Muscle layer of duodenum (tissue), 2 donors: ENCODE results near the gene PIM3.

Experiments
- H3K27ac ChIP-seq: one replicate; pipeline ENCODE4 v1.7.0; 2013; ENCODE audit warnings: mild to moderate bottlenecking, low read length
- H3K27me3 ChIP-seq: one replicate; pipeline ENCODE4 v1.7.0; 2013; ENCODE audit warnings: low read depth, mild to moderate bottlenecking, control low read depth, low read length
- H3K36me3 ChIP-seq, 2 donors: one replicate each; pipeline ENCODE4 v1.7.0; 2013; ENCODE audit warnings: low read length in 2 of 2, control low read depth in 1 of 2, mild to moderate bottlenecking in 1 of 2; ENCODE audit not compliant: insufficient read depth in 2 of 2, control insufficient read depth in 1 of 2
- H3K4me1 ChIP-seq, 2 donors: one replicate each; pipeline ENCODE4 v1.7.0; 2013; ENCODE audit warnings: low read length in 2 of 2, mild to moderate bottlenecking in 2 of 2, control low read depth in 1 of 2, moderate library complexity in 1 of 2; ENCODE audit not compliant: insufficient read depth in 2 of 2, control insufficient read depth in 1 of 2
- H3K4me3 ChIP-seq, 2 donors: one replicate each; pipeline ENCODE4 v1.7.0; 2013; ENCODE audit warnings: low read length in 2 of 2, low read depth in 1 of 2, mild to moderate bottlenecking in 1 of 2
- H3K9me3 ChIP-seq, 2 donors: one replicate each; pipeline ENCODE4 v1.7.0; 2013; ENCODE audit warnings: low read length in 2 of 2, control low read depth in 1 of 2, mild to moderate bottlenecking in 1 of 2; ENCODE audit not compliant: control insufficient read depth in 1 of 2
- donor health status: healthy.

PIM3 gene

GRCh38 chr22:49999946-50000586 lies 39.5 kb downstream of the PIM3 start:
- Histone ChIP-seq H3K4me1 (no peaks in the 10 kb centered on the region), H3K4me3 (no peak overlapping the region), H3K27ac (no peak overlapping the region), H3K9me3 (no peaks in the 10 kb centered on the region), H3K27me3 (no peaks in the 10 kb centered on the region), H3K36me3 (no peaks in the 10 kb centered on the region)

- H3K36me3 ChIP-seq = no peaks in the 10 kb centered on the region
- H3K27ac ChIP-seq = no peak overlapping the region
- no peaks in the 10 kb centered on the region for H3K4me1 ChIP-seq
- no peaks in the 10 kb centered on the region for H3K27me3 ChIP-seq
- no peaks in the 10 kb centered on the region for H3K9me3 ChIP-seq
- H3K4me3 ChIP-seq = no peak overlapping the region
Observed at GRCh38 chr22:50000587-50001387, 40.2 kb downstream of the PIM3 start.

- no peaks in the 10 kb centered on the region for H3K27me3 ChIP-seq
- no peak overlapping the region for H3K4me3 ChIP-seq
- no peaks in the 10 kb centered on the region for H3K36me3 ChIP-seq
- H3K27ac ChIP-seq = no peak overlapping the region
- H3K4me1 ChIP-seq = no peaks in the 10 kb centered on the region
- no peaks in the 10 kb centered on the region for H3K9me3 ChIP-seq
Observed at GRCh38 chr22:50001388-50002231, 41.0 kb downstream of the PIM3 start.

GRCh38 chr22:50002791-50003190 lies 42.2 kb downstream of the PIM3 start:
- no peaks in the 10 kb centered on the region for H3K4me1 ChIP-seq
- H3K27ac ChIP-seq = no peak overlapping the region
- no peaks in the 10 kb centered on the region for H3K36me3 ChIP-seq
- H3K27me3 ChIP-seq = no peaks in the 10 kb centered on the region
- no peaks in the 10 kb centered on the region for H3K9me3 ChIP-seq
- no peak overlapping the region for H3K4me3 ChIP-seq

- H3K4me1 ChIP-seq = no peaks in the 10 kb centered on the region
Observed at GRCh38 chr22:50004918-50005317, 44.3 kb downstream of the PIM3 start.

GRCh38 chr22:50007057-50007511 lies 46.5 kb downstream of the PIM3 start:
- no peak overlapping the region for H3K4me3 ChIP-seq
- peaks cover 0 to 12% of the 10 kb centered on the region in 2 donors for H3K4me1 ChIP-seq
- H3K9me3 ChIP-seq = no peaks in the 10 kb centered on the region
- H3K27ac ChIP-seq = peak overlapping the region; percentile 60
- H3K27me3 ChIP-seq = peaks cover 18% of the 10 kb centered on the region
- no peaks in the 10 kb centered on the region for H3K36me3 ChIP-seq

More at GRCh38 chr22:50004918-50005317, 44.3 kb downstream of the PIM3 start:
- Histone ChIP-seq H3K27me3 (peaks cover under 1% of the 10 kb centered on the region), H3K9me3 (no peaks in the 10 kb centered on the region), H3K27ac (no peak overlapping the region), H3K4me3 (no peak overlapping the region), H3K36me3 (no peaks in the 10 kb centered on the region)

- Histone ChIP-seq H3K4me1 (peaks cover 0 to 12% of the 10 kb centered on the region in 2 donors), H3K27me3 (peaks cover 24% of the 10 kb centered on the region), H3K9me3 (no peaks in the 10 kb centered on the region), H3K27ac (no peak overlapping the region), H3K36me3 (no peaks in the 10 kb centered on the region), H3K4me3 (no peak overlapping the region)
Observed at GRCh38 chr22:50008151-50009040, 47.8 kb downstream of the PIM3 start.

- Histone ChIP-seq H3K9me3 (no peaks in the 10 kb centered on the region), H3K4me1 (peaks cover 0 to 12% of the 10 kb centered on the region in 2 donors), H3K27ac (no peak overlapping the region), H3K36me3 (no peaks in the 10 kb centered on the region), H3K4me3 (no peak overlapping the region), H3K27me3 (peaks cover 29% of the 10 kb centered on the region)
Observed at GRCh38 chr22:50009251-50009650, 48.7 kb downstream of the PIM3 start.

- H3K27ac ChIP-seq = no peak overlapping the region
- peaks cover 31% of the 10 kb centered on the region for H3K27me3 ChIP-seq
- no peaks in the 10 kb centered on the region for H3K9me3 ChIP-seq
- peaks cover 0 to 18% of the 10 kb centered on the region in 2 donors for H3K4me1 ChIP-seq
- no peaks in the 10 kb centered on the region for H3K36me3 ChIP-seq
- H3K4me3 ChIP-seq = no peak overlapping the region
Observed at GRCh38 chr22:50009765-50010675, 49.4 kb downstream of the PIM3 start.
